ENCODE measurements around the gene GPR65.

Gene GPR65

GRCh38 chr14:88030079-88030478, 25.1 kb downstream of the GPR65 start:
- Histone ChIP-seq H3K27ac (ENCODE audit: low read depth, low read length) (no peak overlapping the region), H3K4me1 (ENCODE audit: control insufficient read depth, insufficient read depth, low read length) (no peaks in the 10 kb centered on the region), H3K9ac (ENCODE audit: low read length) (no peak overlapping the region), H3K27me3 (ENCODE audit: control insufficient read depth, insufficient read depth, low read length) (no peaks in the 10 kb centered on the region), H3K36me3 (ENCODE audit: control insufficient read depth, insufficient read depth, low read length) (no peaks in the 10 kb centered on the region), H3K4me3 (ENCODE audit: low read length) (no peak overlapping the region)

- Histone ChIP-seq H3K36me3 (ENCODE audit: control insufficient read depth, insufficient read depth, low read length) (no peaks in the 10 kb centered on the region), H3K4me1 (ENCODE audit: control insufficient read depth, insufficient read depth, low read length) (no peaks in the 10 kb centered on the region), H3K9ac (ENCODE audit: low read length) (no peak overlapping the region), H3K27me3 (ENCODE audit: control insufficient read depth, insufficient read depth, low read length) (no peaks in the 10 kb centered on the region), H3K4me3 (ENCODE audit: low read length) (no peak overlapping the region), H3K27ac (ENCODE audit: low read depth, low read length) (no peak overlapping the region)
Observed at GRCh38 chr14:88030892-88031291, 26.0 kb downstream of the GPR65 start.

GRCh38 chr14:88032373-88032772, 27.4 kb downstream of the GPR65 start:
- no peaks in the 10 kb centered on the region for H3K27me3 ChIP-seq (ENCODE audit: control insufficient read depth, insufficient read depth, low read length)
- no peaks in the 10 kb centered on the region for H3K4me1 ChIP-seq (ENCODE audit: control insufficient read depth, insufficient read depth, low read length)
- no peak overlapping the region for H3K9ac ChIP-seq (ENCODE audit: low read length)
- H3K27ac ChIP-seq (ENCODE audit: low read depth, low read length), result no peak overlapping the region
- H3K4me3 ChIP-seq (ENCODE audit: low read length), result no peak overlapping the region
- H3K36me3 ChIP-seq (ENCODE audit: control insufficient read depth, insufficient read depth, low read length), result no peaks in the 10 kb centered on the region

GRCh38 chr14:88034076-88034475, 29.1 kb downstream of the GPR65 start:
- no peak overlapping the region for H3K27ac ChIP-seq (ENCODE audit: low read depth, low read length)
- H3K9ac ChIP-seq (ENCODE audit: low read length), result no peak overlapping the region
- H3K4me1 ChIP-seq (ENCODE audit: control insufficient read depth, insufficient read depth, low read length), result no peaks in the 10 kb centered on the region
- H3K36me3 ChIP-seq (ENCODE audit: control insufficient read depth, insufficient read depth, low read length), result no peaks in the 10 kb centered on the region
- no peaks in the 10 kb centered on the region for H3K27me3 ChIP-seq (ENCODE audit: control insufficient read depth, insufficient read depth, low read length)
- H3K4me3 ChIP-seq (ENCODE audit: low read length), result no peak overlapping the region

DNA sequence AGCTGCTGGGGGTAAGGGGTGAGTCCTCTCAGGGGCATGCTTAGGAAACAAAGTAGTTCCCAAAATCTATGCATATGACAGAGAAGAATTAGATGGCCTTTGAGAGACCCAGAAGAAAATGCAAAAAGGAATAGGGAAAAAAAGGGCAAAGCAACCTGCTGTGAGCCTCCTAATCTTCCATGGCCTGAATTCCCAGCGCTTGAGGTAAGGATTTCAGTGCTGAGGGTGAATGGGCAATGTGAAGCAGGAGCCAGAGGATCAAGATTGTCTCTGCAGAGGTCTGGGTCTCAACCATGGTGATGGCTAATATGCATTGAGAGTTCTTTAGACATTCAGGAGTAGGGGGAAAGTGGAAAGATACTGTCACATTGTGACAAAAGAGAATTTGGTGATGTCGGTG, 31.5 kb downstream of the GPR65 start:
- Histone ChIP-seq H3K36me3 (ENCODE audit: control insufficient read depth, insufficient read depth, low read length) (no peaks in the 10 kb centered on the region), H3K4me1 (ENCODE audit: control insufficient read depth, insufficient read depth, low read length) (no peaks in the 10 kb centered on the region), H3K9ac (ENCODE audit: low read length) (no peak overlapping the region), H3K4me3 (ENCODE audit: low read length) (no peak overlapping the region), H3K27ac (ENCODE audit: low read depth, low read length) (no peak overlapping the region), H3K27me3 (ENCODE audit: control insufficient read depth, insufficient read depth, low read length) (no peaks in the 10 kb centered on the region)

DNA sequence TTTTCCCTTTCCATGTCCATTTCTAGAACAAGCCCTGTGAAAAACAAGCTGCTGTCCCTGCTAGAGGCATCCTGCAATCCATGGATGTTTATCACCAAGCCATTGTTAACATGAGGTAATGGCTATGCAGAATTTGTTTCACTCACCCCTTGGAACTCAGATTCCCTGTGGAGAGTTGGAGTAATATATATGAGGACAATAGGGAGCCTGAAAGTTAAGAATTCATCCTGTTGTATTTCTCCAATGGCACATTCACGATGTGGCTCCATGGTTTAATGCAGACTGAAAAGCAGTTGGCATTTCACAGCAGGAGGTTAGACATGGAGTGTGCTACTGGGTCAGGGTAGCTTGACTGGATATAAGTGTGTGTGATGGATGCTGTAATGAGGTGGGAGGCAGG, 32.4 kb downstream of the GPR65 start:
- Histone ChIP-seq H3K36me3 (ENCODE audit: control insufficient read depth, insufficient read depth, low read length) (no peaks in the 10 kb centered on the region), H3K4me3 (ENCODE audit: low read length) (no peak overlapping the region), H3K4me1 (ENCODE audit: control insufficient read depth, insufficient read depth, low read length) (no peaks in the 10 kb centered on the region), H3K27me3 (ENCODE audit: control insufficient read depth, insufficient read depth, low read length) (no peaks in the 10 kb centered on the region), H3K9ac (ENCODE audit: low read length) (no peak overlapping the region), H3K27ac (ENCODE audit: low read depth, low read length) (no peak overlapping the region)

DNA sequence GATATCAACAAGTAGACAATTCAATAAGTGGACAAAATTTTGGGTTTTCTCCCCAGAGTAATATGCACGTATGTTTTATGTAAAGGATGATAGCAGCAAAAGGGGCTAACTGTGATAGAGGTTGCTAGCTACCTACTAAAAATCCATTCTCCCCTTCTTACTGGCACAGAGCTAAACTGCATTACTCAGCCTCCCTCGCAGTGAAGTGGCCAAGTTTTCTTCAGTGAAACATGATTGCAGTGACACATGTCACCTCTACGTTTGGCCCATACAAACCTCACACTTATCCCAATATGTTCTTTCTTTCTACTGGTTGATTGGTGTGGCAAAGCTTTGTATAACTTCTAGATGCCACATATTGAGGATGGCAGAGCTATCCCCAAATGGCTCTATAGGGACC, 34.3 kb downstream of the GPR65 start:
- Histone ChIP-seq H3K4me3 (ENCODE audit: low read length) (no peak overlapping the region), H3K27me3 (ENCODE audit: control insufficient read depth, insufficient read depth, low read length) (no peaks in the 10 kb centered on the region), H3K4me1 (ENCODE audit: control insufficient read depth, insufficient read depth, low read length) (no peaks in the 10 kb centered on the region), H3K27ac (ENCODE audit: low read depth, low read length) (no peak overlapping the region), H3K9ac (ENCODE audit: low read length) (no peak overlapping the region), H3K36me3 (ENCODE audit: control insufficient read depth, insufficient read depth, low read length) (no peaks in the 10 kb centered on the region)

DNA sequence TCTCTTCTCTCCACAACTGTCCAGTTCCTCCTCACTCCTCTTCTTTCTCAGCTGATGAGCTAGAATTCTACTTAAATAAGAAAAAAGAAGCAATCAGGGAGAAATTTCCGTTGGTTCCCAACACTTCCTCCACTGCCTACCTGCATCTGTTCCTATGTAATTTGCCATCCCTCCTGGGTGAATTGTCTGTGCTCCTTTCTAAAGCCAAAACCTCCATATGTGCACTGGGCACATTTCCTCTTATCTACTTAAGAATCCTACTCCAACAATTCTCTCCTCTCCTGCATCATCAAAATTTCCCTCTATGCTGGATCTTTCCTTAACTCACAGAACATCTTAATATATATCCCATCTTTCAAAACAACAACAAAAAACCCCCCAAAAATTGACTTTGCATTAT, 35.2 kb downstream of the GPR65 start:
- Histone ChIP-seq H3K4me1 (ENCODE audit: control insufficient read depth, insufficient read depth, low read length) (no peaks in the 10 kb centered on the region), H3K4me3 (ENCODE audit: low read length) (no peak overlapping the region), H3K9ac (ENCODE audit: low read length) (no peak overlapping the region), H3K27me3 (ENCODE audit: control insufficient read depth, insufficient read depth, low read length) (no peaks in the 10 kb centered on the region), H3K27ac (ENCODE audit: low read depth, low read length) (no peak overlapping the region), H3K36me3 (ENCODE audit: control insufficient read depth, insufficient read depth, low read length) (no peaks in the 10 kb centered on the region)

GRCh38 chr14:88043529-88044443, 38.9 kb downstream of the GPR65 start:
- H3K4me3 ChIP-seq (ENCODE audit: low read length), result no peak overlapping the region
- H3K27me3 ChIP-seq (ENCODE audit: control insufficient read depth, insufficient read depth, low read length), result no peaks in the 10 kb centered on the region
- H3K36me3 ChIP-seq (ENCODE audit: control insufficient read depth, insufficient read depth, low read length), result no peaks in the 10 kb centered on the region
- no peak overlapping the region for H3K27ac ChIP-seq (ENCODE audit: low read depth, low read length)
- no peak overlapping the region for H3K9ac ChIP-seq (ENCODE audit: low read length)
- H3K4me1 ChIP-seq (ENCODE audit: control insufficient read depth, insufficient read depth, low read length), result no peaks in the 10 kb centered on the region

DNA sequence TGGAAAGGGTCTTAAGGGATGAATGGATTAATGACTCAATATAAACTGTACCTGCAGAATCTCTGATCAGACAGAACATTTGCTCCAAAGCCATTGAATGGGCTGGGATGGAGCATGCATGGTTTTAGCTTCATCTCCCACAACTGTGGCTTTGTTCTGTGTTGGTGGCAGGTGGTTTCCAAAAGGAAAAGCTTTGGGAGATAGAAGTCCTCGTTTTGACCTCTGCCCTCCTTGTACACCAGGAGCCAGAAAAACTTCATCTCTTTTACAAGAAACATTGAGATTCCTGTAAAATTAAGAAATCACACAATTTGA, 39.5 kb downstream of the GPR65 start:
- Histone ChIP-seq H3K4me1 (ENCODE audit: control insufficient read depth, insufficient read depth, low read length) (no peaks in the 10 kb centered on the region), H3K27me3 (ENCODE audit: control insufficient read depth, insufficient read depth, low read length) (no peaks in the 10 kb centered on the region), H3K4me3 (ENCODE audit: low read length) (no peak overlapping the region), H3K9ac (ENCODE audit: low read length) (no peak overlapping the region), H3K27ac (ENCODE audit: low read depth, low read length) (no peak overlapping the region), H3K36me3 (ENCODE audit: control insufficient read depth, insufficient read depth, low read length) (no peaks in the 10 kb centered on the region)

DNA sequence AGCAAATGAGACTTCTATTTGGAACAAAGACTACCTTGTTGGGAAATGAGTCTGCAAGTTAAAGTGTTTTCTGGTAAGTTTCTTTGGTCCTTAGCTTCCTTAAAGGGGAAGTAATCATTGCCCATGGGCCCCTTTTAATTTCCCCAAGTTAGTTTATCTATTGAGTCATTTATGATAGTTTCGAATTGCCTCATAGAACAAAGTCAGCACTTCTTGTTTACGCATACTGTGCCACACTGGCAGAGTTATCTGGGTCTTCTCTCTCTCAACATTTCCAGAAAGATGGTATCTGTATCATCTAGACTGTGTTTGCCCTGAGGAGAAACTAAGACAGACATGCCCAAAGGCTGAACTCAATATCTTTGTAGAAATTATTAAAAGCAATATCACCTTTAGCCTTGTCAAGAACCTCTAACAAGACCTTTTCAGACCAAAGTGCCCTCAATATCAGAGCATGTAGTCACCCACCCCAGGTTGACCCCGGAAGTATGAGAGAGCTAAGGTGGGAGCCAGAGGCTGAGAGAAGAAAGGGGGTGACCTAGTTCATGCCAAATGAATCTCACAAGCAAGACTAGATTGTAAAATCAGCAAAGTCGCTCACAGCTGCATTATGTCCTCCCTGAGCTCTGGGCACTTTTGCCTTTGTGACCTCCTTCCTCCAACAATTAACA, 40.0 kb downstream of the GPR65 start:
- Histone ChIP-seq H3K36me3 (ENCODE audit: control insufficient read depth, insufficient read depth, low read length) (no peaks in the 10 kb centered on the region), H3K27me3 (ENCODE audit: control insufficient read depth, insufficient read depth, low read length) (no peaks in the 10 kb centered on the region), H3K4me1 (ENCODE audit: control insufficient read depth, insufficient read depth, low read length) (no peaks in the 10 kb centered on the region), H3K27ac (ENCODE audit: low read depth, low read length) (no peak overlapping the region), H3K9ac (ENCODE audit: low read length) (no peak overlapping the region), H3K4me3 (ENCODE audit: low read length) (no peak overlapping the region)

GRCh38 chr14:88045705-88046104, 40.8 kb downstream of the GPR65 start:
- H3K4me1 ChIP-seq (ENCODE audit: control insufficient read depth, insufficient read depth, low read length), result no peaks in the 10 kb centered on the region
- H3K36me3 ChIP-seq (ENCODE audit: control insufficient read depth, insufficient read depth, low read length), result no peaks in the 10 kb centered on the region
- H3K27ac ChIP-seq (ENCODE audit: low read depth, low read length), result no peak overlapping the region
- H3K27me3 ChIP-seq (ENCODE audit: control insufficient read depth, insufficient read depth, low read length), result no peaks in the 10 kb centered on the region
- H3K4me3 ChIP-seq (ENCODE audit: low read length), result no peak overlapping the region
- no peak overlapping the region for H3K9ac ChIP-seq (ENCODE audit: low read length)

GRCh38 chr14:88048351-88048750, 43.4 kb downstream of the GPR65 start:
- H3K4me3 ChIP-seq (ENCODE audit: low read length), result no peak overlapping the region
- H3K27me3 ChIP-seq (ENCODE audit: control insufficient read depth, insufficient read depth, low read length), result no peaks in the 10 kb centered on the region
- no peak overlapping the region for H3K27ac ChIP-seq (ENCODE audit: low read depth, low read length)
- no peaks in the 10 kb centered on the region for H3K36me3 ChIP-seq (ENCODE audit: control insufficient read depth, insufficient read depth, low read length)
- H3K4me1 ChIP-seq (ENCODE audit: control insufficient read depth, insufficient read depth, low read length), result no peaks in the 10 kb centered on the region
- no peak overlapping the region for H3K9ac ChIP-seq (ENCODE audit: low read length)

Data from rectal smooth muscle tissue (tissue), 1 donor.